AG09319 (cell line): ENCODE results near the gene GARRE1.
"Not testable (repeated sequence)": the region's sequence is repeated elsewhere in the genome, so short reads cannot be mapped to it uniquely, and the experiment has no call there.

Experiments
- DNase-seq: peaks from one replicate; pipeline ENCODE4 v3.0.0-alpha.2; 2010; ENCODE audit warnings: low read depth; ENCODE audit errors: extremely low read depth
- TF ChIP-seq, protein P1 (sequence below): IDR thresholded peaks from 2 replicates; pipeline ENCODE4 v1.5.1; 2011; ENCODE audit warnings: low read depth, mild to moderate bottlenecking, inconsistent platforms, low read length, moderate library complexity

The GARRE1 gene

DNA sequence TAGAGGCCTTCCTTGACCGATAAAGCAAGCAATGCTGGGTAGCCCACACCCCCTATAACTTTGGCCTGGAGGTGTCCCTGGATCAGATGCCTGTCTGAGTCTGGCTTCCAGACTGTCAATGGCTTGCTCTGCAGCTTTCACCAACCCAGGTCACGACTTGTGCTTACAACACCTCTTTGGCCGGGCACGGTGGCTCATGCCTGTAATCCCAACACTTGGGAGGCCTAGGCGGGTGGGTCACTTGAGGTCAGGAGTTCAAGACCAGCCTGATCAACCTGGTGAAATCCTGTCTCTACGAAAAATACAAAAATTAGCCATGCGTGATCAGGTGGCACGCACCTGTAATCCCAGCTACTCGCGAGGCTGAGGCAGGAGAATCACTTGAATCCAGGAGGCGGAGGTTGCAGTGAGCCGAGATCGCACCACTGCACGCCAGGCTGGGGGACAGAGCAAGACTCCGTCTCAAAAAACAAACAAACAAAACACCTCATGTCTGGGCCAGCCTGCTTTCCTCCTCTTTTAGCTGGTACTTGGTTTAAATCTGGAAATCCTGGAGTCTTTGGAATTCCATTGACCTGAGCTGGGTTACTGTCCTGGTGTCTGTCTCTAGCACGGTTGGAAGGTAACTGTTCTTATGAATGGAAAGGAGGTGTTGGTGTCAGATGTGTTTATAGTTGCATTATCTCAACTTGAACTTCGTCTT is 10.3 kb upstream of the GARRE1 start:
- TF ChIP-seq, protein P1, sequence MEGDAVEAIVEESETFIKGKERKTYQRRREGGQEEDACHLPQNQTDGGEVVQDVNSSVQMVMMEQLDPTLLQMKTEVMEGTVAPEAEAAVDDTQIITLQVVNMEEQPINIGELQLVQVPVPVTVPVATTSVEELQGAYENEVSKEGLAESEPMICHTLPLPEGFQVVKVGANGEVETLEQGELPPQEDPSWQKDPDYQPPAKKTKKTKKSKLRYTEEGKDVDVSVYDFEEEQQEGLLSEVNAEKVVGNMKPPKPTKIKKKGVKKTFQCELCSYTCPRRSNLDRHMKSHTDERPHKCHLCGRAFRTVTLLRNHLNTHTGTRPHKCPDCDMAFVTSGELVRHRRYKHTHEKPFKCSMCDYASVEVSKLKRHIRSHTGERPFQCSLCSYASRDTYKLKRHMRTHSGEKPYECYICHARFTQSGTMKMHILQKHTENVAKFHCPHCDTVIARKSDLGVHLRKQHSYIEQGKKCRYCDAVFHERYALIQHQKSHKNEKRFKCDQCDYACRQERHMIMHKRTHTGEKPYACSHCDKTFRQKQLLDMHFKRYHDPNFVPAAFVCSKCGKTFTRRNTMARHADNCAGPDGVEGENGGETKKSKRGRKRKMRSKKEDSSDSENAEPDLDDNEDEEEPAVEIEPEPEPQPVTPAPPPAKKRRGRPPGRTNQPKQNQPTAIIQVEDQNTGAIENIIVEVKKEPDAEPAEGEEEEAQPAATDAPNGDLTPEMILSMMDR = no peak
- DNase-seq = no peak

DNA sequence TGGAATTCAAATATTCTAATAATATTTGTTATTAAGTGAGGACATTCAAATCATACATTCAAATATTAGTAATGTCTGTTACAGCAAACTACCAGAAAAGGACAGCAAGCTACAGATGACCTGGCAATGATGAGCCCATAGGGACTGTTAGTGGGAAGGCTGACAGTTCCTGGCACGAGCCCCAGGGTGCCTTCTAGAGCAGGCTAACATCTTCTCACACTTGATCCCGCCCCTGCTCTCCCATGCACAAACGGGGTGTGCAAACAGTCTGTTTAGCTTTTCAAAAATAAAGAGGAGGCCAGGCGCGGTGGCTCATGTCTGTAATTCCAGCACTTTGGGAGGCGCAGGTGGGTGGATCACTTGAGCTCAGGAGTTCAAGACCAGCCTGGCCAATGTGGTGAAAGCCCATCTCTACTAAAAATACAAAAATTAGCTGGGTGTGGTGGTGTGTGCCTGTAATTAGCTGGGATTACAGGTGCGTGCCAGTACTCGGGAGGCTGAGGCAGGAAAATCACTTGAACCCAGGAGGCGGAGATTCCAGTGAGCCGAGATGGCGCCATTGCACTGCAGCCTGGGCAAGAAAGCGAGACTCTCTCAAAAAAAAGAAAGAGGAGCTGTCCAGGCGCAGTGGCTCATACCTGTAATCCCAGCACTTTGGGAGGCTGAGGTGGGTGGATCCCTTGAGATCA is 9.6 kb upstream of the GARRE1 start:
- TF ChIP-seq, protein P1 = no peak
- no peak for DNase-seq

DNA sequence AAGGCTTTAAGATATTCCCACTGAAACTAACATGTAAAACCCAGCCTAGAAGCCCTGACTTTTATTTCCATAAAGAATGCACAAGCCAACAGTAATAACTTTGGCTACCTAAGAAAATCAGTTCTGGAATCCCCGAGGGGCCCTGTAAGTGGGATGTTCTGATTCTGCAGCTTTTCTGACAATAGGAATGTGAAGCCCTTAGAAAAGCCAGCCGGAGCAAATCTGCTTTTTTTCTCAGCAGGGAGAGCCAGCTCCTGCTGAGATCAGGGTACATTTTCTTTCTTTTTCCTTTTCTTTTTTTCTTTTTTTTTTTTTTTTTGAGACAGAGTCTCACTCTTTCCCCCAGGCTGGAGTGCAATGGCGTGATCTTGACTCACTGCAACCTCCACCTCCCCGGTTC is 8.0 kb upstream of the GARRE1 start:
- DNase-seq = no peak
- TF ChIP-seq, protein P1 = no peak

DNA sequence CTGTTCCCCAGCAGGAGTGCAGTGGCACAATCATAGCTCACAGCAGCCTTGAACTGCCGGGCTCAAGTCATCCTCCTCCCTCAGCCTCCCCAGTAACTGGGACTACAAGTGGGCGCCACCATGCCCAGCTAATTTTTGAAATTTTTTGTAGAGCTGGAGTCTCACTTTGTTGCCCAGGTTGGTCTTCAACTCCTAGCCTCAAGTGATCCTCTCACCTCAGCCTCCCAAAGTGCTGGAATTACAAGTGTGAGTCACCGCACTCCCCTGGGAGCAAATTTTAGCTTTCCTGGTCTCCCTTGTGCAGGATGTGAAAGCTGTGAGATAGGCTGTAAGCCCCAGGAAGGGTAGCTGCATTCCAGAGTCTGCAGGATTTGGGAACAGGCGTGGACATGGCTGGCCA is 5.4 kb upstream of the GARRE1 start:
- TF ChIP-seq, protein P1 = no peak
- no peak for DNase-seq

DNA sequence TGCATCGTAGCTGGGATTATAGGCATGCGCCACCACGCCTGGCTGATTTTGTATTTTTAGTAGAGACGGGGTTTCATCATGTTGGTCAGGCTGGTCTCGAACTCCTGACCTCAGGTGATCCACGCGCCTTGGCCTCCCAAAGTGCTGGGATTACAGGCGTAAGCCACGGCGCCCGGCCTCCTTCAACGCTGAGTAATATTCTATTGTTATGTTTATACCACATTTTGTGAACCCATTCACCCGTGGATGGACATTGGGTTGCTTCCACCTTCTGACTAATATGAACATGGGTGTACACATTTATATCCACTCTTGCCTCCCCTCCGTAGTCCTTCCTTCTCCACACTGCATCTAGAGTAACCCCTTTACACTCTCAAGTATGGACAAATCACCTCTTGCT is 1.2 kb upstream of the GARRE1 start:
- not testable (repeated sequence) for DNase-seq

DNA sequence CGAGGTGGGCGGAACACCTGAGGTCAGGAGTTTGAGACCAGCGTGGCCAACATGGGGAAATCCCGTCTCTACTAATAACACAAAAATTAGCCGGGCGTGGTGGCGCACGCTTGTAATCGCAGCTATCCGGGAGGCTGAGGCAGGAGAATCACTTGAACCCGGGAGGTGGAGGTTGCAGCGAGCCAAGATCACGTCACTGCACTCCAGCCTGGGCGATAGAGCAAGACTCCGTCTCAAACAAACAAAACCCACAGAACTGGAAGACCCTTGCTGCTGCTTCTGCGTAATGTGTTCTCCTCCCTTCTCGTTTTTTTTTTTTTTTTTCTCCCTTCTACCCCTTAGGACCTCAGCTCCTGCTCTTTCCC is 691 bp upstream of the GARRE1 start:
- not testable (repeated sequence) for DNase-seq

DNA sequence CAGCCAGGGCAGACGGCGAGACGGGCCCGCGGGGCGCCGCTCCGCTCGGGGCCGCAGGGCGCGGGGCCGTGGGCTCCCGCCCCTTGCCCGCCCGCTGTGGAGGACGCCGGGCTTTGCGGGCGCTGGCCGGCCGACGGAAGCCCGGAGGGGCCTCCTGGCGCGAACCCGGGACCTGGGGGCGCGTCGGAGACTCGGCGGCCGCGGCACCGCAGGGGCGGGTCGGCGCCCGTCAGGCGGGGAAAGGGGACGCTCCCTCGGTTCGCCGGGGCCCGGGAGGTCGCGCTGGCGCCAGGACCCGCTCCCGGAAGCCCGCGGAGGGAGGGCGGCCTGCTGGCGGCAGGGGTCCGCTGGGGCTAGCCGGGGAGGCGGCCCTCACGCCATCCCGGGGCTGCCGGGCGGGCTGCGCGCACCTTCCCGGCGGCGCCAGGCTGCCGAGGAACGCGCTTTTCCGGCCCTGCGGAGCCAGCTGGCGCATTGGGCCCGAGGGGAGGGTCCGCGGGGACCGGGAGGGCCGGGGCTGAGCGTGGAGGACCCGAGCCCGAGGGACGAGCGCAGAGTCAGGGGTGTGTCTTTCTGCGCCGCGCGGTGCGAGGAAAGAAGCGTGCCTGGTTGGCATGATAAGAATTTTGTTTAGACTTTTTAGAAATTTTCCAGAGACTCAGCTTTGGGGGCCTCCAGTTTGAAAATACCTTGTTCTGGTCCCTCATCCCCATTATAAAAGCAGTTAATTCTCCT is 511 bp downstream of the GARRE1 start:
- TF ChIP-seq, protein P1 = no peak
- DNase-seq = no peak

DNA sequence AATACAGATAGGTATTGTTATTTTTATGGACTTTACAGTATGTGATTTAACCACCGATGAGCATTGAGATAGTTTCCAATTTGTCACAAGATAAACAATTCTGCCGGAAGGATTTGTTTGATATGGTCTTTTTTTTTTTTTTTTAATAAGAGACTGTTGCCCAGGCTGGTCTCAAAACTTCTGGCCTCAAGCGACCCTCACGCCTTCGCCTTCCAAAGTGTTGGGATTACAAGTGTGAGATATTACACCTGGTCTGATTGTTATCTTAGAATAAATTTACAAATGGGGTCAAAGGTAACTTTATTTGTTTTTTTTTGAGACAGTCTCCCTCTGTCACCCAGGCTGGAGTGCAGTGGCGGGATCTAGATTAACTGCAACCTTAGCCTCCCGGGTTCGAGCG is 1.2 kb downstream of the GARRE1 start:
- DNase-seq = no peak
- TF ChIP-seq, protein P1 = no peak
